ENCODE results near the gene LBP.
"Not testable (repeated sequence)": the region's sequence is repeated elsewhere in the genome, so short reads cannot be mapped to it uniquely, and the experiment has no call there.

LBP gene

DNA sequence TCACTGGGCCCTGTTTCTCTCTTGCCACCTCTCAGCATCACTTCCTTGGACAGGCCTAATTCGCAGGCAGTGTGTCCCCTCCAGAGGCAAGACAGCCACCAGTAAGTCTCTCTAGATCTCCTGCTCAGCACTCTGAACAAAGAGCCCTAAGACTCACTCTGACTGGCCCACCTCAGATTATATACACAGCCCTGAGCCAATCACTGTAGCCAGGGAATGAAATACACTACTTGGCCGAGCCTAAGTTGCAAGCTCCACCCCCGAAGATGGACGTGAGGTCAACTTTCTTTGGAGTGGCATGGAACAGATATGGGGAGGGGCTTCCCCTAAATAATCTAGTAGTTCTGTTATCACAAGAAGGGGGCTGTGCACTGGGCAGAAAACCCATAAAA is 38.2 kb upstream of the LBP start:
- Mint-ChIP-seq H3K9me3 (no peaks in the 10 kb centered on the region), H3K27me3 (peaks cover 57 to 75% of the 10 kb centered on the region in 2 donors), H3K4me1 (ENCODE audit: low read depth in 2 of 2) (peaks cover 13 to 15% of the 10 kb centered on the region in 2 donors), H3K27ac (no peak overlapping the region), H3K36me3 (ENCODE audit: insufficient read depth) (no peaks in the 10 kb centered on the region), H3K4me3 (no peak overlapping the region)
- DNase-seq (no peak), ATAC-seq (replicated peaks) (no peak)

DNA sequence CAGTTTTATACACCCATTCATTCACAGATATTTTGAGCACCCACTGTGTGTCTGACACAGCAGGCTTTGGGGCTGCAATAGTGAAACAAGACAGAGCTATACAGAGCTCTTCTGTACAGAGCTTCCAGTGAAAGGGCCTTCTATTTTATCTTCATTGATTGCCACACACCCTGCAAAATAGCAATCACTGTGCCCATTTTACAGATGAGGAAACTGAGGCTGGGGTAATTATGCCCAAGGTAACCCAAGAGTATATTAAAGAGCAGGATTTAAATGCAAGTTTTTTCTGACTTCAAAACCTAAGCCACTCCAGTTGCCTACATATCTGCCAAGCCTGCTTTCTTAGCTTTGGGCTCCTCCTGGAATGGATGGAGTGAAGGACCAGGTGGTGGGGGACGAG is 37.8 kb upstream of the LBP start:
- Mint-ChIP-seq H3K4me1 (ENCODE audit: low read depth in 2 of 2) (peaks cover 10 to 15% of the 10 kb centered on the region in 2 donors), H3K36me3 (ENCODE audit: insufficient read depth) (no peaks in the 10 kb centered on the region), H3K4me3 (no peak overlapping the region), H3K27ac (no peak overlapping the region), H3K9me3 (no peaks in the 10 kb centered on the region), H3K27me3 (peaks cover 53 to 71% of the 10 kb centered on the region in 2 donors)
- DNase-seq, result no peak
- ATAC-seq (replicated peaks), result no peak

DNA sequence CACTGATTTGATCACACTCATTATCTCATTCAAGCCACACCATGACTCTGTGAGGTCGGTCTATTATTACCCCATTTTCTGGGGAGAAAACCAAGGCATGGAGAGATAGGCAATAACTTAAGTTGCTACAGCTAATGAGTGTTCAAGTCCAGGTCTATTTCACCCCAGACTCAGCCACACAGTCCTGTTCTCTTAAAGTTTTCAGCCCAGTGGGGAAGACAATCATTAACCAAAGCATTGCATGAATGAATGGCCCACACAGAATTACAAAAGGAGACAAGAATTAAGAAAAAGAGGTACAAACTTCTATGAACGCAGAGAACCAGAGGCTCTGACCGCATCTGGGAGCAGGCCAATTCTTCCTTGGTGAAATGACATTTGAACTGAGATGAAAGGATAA is 35.2 kb upstream of the LBP start:
- Mint-ChIP-seq H3K27ac (no peak overlapping the region), H3K27me3 (peaks cover 32 to 45% of the 10 kb centered on the region in 2 donors), H3K9me3 (no peaks in the 10 kb centered on the region), H3K4me1 (ENCODE audit: low read depth in 2 of 2) (no peaks in the 10 kb centered on the region), H3K36me3 (ENCODE audit: insufficient read depth) (no peaks in the 10 kb centered on the region), H3K4me3 (no peak overlapping the region)
- no peak for ATAC-seq (replicated peaks)
- no peak for DNase-seq

DNA sequence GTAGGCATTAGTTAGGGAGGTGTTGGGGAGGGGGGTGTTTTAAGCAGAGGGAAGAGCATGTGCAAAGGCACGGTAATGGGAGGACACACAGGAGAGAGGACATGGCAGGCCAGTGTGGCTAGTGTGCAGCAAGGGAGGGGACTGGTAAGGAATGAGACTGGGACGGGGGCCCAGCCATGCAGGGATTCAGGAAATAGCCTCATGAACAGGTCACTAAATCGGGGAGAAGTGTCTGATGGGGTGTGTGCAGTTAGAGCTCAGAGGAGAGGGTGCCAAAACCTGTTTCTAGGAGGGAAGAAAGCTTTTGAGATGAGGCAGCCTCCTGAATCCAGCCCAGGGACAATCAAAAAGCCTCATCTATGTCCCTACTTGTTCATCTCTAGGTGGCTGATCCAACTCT is 34.8 kb upstream of the LBP start:
- no peaks in the 10 kb centered on the region for H3K4me1 Mint-ChIP-seq (ENCODE audit: low read depth in 2 of 2)

DNA sequence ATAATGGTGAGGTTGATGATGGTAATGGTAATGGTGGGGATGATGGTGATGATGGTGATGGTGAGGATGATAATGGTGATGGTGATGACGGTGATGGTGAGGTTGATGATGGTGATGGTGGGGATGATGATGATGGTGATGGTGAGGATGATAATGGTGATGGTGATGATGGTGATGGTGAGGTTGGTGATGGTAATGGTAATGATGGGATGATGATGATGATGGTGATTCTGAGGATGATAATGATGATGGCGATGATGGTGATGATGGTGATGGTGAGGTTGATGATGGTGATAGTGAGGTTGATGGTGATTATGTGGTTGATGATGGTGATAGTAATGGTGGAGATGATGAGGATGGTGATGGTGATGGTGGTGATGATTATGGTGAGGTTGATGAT is 32.6 kb upstream of the LBP start:
- H3K9me3 Mint-ChIP-seq, result no peaks in the 10 kb centered on the region
- no peak overlapping the region for H3K27ac Mint-ChIP-seq
- H3K27me3 Mint-ChIP-seq, result peaks cover 26 to 35% of the 10 kb centered on the region in 2 donors
- no peak for ATAC-seq (replicated peaks)
- H3K4me3 Mint-ChIP-seq, result no peak overlapping the region
- H3K36me3 Mint-ChIP-seq (ENCODE audit: insufficient read depth), result no peaks in the 10 kb centered on the region
- H3K4me1 Mint-ChIP-seq (ENCODE audit: low read depth in 2 of 2), result no peaks in the 10 kb centered on the region
- no peak for DNase-seq

More for the DNA sequence above, 34.8 kb upstream of the LBP start:
- DNase-seq, result no peak
- no peaks in the 10 kb centered on the region for H3K9me3 Mint-ChIP-seq
- H3K36me3 Mint-ChIP-seq (ENCODE audit: insufficient read depth), result no peaks in the 10 kb centered on the region
- peaks cover 32 to 41% of the 10 kb centered on the region in 2 donors for H3K27me3 Mint-ChIP-seq
- no peak for ATAC-seq (replicated peaks)
- no peak overlapping the region for H3K4me3 Mint-ChIP-seq
- no peak overlapping the region for H3K27ac Mint-ChIP-seq

DNA sequence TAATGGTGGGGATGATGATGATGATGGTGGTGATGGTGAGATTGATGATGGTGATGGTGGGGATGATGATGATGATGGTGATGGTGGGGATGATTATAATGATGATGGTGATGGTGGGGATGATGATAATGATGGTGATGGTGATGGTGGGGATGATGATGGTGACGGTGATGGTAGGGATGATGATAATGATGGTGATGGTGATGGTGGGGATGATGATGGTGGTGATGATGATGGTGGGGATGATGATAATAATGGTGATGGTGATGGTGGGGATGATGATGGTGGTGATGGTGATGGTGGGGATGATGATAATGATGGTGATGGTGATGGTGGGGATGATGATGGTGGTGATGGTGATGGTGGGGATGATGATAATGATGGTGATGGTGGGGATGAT is 31.9 kb upstream of the LBP start:
- H3K4me3 Mint-ChIP-seq; DNase-seq; H3K4me1 Mint-ChIP-seq (ENCODE audit: low read depth in 2 of 2); ATAC-seq (replicated peaks); H3K27ac Mint-ChIP-seq; H3K9me3 Mint-ChIP-seq; H3K36me3 Mint-ChIP-seq (ENCODE audit: insufficient read depth): not testable (repeated sequence)
- peaks cover 26 to 35% of the 10 kb centered on the region in 2 donors for H3K27me3 Mint-ChIP-seq

DNA sequence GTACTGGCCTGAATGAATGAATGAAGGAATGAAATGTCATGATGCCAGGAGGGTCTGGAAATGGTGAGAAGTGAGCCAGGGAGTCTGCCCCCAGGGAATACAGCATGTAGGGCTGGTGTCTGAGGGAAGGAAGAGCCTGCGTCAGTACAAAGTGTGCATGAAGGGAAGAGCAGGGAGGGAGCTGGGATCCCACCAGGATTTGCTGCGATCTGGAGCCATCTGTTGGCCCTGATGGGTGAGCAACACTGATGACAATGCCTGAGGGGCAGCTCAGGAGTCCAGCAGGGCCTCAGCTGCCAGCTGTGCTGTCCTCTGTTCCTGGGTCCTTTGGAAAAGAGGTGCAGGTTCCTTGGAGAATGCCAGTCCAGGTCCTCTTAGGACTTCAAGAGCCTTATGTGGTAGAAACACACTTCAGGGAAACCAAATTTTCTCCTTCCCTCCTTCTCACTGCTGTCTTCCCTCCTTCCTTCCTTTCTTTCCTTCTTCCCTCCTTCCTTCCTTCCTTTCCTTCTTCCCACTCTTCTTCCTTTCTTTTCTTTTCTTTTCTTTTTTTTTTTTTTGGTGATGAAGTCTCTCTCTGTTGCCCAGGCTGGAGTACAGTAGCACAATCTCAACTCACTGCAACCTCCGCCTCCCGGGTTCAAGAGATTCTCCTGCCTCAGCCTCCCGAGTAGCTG is 30.9 kb upstream of the LBP start:
- Mint-ChIP-seq H3K4me1 (ENCODE audit: low read depth in 2 of 2) (no peaks in the 10 kb centered on the region), H3K9me3 (no peaks in the 10 kb centered on the region), H3K27ac (no peak overlapping the region)

DNA sequence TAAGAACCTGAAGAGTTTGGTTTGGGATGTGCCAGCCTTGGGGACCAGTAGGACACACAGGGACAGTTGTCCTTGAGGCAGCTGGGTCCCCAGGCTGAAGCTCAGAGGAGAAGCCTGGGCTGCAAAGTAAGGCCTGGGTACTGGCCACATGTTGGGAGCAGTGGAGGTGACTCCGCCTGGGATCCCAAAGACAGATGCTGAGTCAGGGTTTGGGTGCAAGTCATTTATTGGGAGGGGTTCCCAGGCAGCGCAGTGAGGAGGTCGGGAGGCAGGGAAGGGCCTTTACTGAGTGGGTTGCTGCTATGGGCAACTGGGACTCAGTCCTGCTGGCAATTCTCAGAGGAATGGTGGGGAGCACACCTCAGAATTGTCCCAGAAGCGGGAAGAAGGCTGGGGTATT is 29.9 kb upstream of the LBP start:
- H3K27ac Mint-ChIP-seq, result no peak overlapping the region
- ATAC-seq (replicated peaks) (no peak), DNase-seq (no peak)
- H3K9me3 Mint-ChIP-seq, result no peaks in the 10 kb centered on the region
- H3K4me1 Mint-ChIP-seq (ENCODE audit: low read depth in 2 of 2), result no peaks in the 10 kb centered on the region
- no peak overlapping the region for H3K4me3 Mint-ChIP-seq
- peaks cover 28 to 37% of the 10 kb centered on the region in 2 donors for H3K27me3 Mint-ChIP-seq
- no peaks in the 10 kb centered on the region for H3K36me3 Mint-ChIP-seq (ENCODE audit: insufficient read depth)

More for the DNA sequence above, 30.9 kb upstream of the LBP start:
- ATAC-seq (replicated peaks), result no peak
- Mint-ChIP-seq H3K27me3 (peaks cover 33 to 38% of the 10 kb centered on the region in 2 donors), H3K4me3 (no peak overlapping the region), H3K36me3 (ENCODE audit: insufficient read depth) (no peaks in the 10 kb centered on the region)
- DNase-seq, result no peak

DNA sequence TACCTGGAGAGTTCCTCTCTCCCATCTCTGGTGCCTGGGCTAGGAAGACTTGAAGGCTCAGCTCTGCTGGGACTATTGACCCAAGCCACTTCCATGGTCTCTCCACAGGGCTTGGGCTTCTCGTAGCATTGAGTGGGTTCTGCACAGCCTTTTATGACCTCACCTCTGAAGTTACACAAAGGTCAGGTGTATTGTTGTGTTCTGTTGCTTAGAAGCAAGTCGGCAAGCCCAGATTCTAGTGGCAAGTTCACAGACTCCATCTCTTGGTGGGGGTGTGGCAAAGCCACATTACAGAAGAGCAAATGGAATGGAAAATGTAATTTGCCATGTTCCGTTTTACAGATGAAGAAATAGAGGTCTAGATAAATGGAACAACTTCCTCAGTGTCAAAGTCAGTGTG is 28.9 kb upstream of the LBP start:
- Mint-ChIP-seq H3K9me3 (no peaks in the 10 kb centered on the region), H3K4me3 (no peak overlapping the region), H3K27me3 (peaks cover 26 to 30% of the 10 kb centered on the region in 2 donors), H3K4me1 (ENCODE audit: low read depth in 2 of 2) (no peaks in the 10 kb centered on the region), H3K27ac (no peak overlapping the region), H3K36me3 (ENCODE audit: insufficient read depth) (no peaks in the 10 kb centered on the region)
- ATAC-seq (replicated peaks) (no peak), DNase-seq (no peak)

DNA sequence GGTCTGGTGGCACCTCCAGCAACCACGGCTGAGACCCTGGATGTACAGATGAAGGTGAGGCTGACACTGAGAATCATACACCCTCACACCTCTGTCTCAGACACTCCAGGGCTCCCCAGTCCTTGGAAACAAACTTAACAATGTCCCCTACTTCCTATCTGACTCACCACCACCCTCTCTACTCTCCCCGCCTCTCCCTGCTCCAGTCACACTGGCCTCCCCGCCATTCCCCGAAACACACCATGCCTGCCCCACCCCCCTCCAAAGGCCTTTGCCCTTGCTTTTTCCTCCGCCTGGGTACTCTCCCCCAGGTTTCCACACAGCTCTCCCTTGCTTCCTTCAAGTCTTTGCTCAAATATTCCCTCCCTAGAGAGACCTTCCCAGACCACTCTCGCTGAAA is 26.1 kb upstream of the LBP start:
- ATAC-seq (replicated peaks), result no peak
- H3K36me3 Mint-ChIP-seq (ENCODE audit: insufficient read depth), result no peaks in the 10 kb centered on the region
- no peaks in the 10 kb centered on the region for H3K9me3 Mint-ChIP-seq

DNA sequence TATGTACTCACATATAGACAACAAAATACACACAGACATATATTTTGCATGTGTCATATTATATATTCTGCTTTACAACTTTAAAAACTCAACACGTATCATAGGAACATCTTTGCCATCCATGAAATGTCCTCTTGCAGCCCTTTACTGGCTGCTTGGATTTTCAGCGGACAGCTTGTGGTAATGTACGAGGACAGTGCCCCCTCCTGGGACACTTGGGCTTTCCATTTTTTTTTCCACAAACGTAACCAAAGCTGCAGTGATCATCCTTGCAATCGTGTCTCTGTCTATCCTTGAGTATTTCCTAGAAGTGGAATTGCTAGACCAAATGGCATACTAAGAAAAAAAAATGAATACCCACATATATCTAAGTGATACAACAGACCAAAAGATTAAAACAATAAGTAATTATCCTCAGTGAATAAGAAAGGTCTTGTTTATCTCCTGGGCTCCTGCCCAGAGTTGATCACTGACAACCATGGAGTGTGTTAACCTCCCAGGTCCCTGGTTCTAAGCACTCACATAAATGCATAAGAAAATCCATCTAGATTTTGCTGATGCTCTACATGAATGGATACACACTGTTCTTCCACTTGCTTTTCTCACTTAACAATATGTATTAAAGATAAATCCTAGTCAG is 24.2 kb upstream of the LBP start:
- Mint-ChIP-seq H3K9me3 (no peaks in the 10 kb centered on the region), H3K27me3 (peaks cover 32% of the 10 kb centered on the region in 2 donors), H3K4me3 (no peak overlapping the region), H3K4me1 (ENCODE audit: low read depth in 2 of 2) (no peaks in the 10 kb centered on the region), H3K27ac (no peak overlapping the region), H3K36me3 (ENCODE audit: insufficient read depth) (peaks cover 5% of the 10 kb centered on the region)
- ATAC-seq (replicated peaks) (no peak), DNase-seq (no peak)

More for the DNA sequence above, 26.1 kb upstream of the LBP start:
- H3K4me3 Mint-ChIP-seq, result no peak overlapping the region
- peaks cover 24 to 31% of the 10 kb centered on the region in 2 donors for H3K27me3 Mint-ChIP-seq
- H3K27ac Mint-ChIP-seq, result no peak overlapping the region
- H3K4me1 Mint-ChIP-seq (ENCODE audit: low read depth in 2 of 2), result no peaks in the 10 kb centered on the region
- DNase-seq, result no peak

DNA sequence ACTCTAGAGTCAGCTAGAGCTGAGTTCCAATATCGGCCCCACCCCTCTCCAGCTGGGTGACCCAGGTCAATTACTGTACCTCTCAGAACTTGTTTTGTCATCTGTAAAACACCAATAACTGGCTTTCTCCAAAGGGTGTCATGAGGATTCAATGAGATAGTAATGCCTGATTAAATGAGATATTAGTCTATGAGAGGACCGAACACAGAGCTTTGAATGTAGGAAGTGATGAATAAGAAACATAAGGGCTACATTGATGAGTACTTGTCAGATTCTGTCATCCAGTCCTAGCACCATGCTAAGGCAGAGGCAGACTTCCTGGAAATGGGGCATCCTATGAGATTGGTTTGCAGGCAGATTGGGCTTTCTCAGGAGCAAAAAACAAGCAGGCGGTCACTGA is 22.1 kb upstream of the LBP start:
- no peak for ATAC-seq (replicated peaks)
- Mint-ChIP-seq H3K9me3 (no peaks in the 10 kb centered on the region), H3K4me3 (no peak overlapping the region), H3K4me1 (ENCODE audit: low read depth in 2 of 2) (no peaks in the 10 kb centered on the region), H3K27ac (no peak overlapping the region), H3K27me3 (peaks cover 37 to 45% of the 10 kb centered on the region in 2 donors), H3K36me3 (ENCODE audit: insufficient read depth) (peaks cover 5% of the 10 kb centered on the region)
- DNase-seq, result no peak

DNA sequence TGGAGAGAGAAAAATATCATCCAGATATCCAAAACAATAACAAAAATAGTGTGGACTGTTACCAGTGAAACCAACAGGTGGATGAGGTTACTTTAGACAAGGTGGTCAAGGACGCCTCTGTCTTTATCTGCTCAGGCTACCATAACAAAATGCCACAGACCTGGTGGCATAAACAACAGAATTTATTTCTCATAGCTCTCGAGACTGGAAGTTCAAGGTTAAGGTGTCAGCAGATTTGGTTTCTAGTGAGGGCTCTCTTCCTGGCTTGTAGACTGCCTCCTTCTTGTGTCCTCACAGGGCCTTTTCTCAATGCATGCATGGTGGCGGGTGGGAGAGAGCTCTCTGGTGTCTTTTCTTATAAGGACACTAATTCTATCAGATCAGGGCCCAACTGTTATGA is 21.1 kb upstream of the LBP start:
- peaks cover 35 to 41% of the 10 kb centered on the region in 2 donors for H3K27me3 Mint-ChIP-seq
- peaks cover 5% of the 10 kb centered on the region for H3K36me3 Mint-ChIP-seq (ENCODE audit: insufficient read depth)
- no peak overlapping the region for H3K4me3 Mint-ChIP-seq
- ATAC-seq (replicated peaks) (no peak), DNase-seq (no peak)
- H3K27ac Mint-ChIP-seq, result no peak overlapping the region
- H3K4me1 Mint-ChIP-seq (ENCODE audit: low read depth in 2 of 2), result no peaks in the 10 kb centered on the region
- no peaks in the 10 kb centered on the region for H3K9me3 Mint-ChIP-seq

DNA sequence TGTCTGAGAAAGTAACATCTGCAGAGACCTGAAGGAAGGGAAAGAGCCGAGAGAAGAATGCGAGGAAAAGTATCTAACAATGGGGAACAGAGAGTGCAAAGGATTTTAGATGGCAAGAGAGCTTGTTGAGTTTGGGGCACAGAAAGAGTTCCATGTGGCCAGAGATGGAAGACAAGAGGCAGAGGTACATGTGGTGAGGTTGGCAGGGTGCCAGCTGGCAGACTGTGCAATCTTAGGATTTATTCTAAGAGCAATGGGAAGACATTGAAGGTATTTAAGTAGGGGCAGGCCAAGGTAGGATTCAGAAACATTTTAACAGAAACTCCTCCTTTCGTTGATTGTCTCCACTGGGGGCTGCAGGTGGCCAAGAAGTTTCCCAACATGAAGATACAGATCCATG is 20.4 kb upstream of the LBP start:
- Mint-ChIP-seq H3K27ac (no peak overlapping the region), H3K4me1 (ENCODE audit: low read depth in 2 of 2) (no peaks in the 10 kb centered on the region), H3K36me3 (ENCODE audit: insufficient read depth) (peaks cover 5% of the 10 kb centered on the region), H3K9me3 (no peaks in the 10 kb centered on the region), H3K4me3 (no peak overlapping the region), H3K27me3 (peaks cover 35 to 36% of the 10 kb centered on the region in 2 donors)
- no peak for DNase-seq
- no peak for ATAC-seq (replicated peaks)
